ENCODE measurements around the gene AMPD3.

Gene AMPD3

DNA sequence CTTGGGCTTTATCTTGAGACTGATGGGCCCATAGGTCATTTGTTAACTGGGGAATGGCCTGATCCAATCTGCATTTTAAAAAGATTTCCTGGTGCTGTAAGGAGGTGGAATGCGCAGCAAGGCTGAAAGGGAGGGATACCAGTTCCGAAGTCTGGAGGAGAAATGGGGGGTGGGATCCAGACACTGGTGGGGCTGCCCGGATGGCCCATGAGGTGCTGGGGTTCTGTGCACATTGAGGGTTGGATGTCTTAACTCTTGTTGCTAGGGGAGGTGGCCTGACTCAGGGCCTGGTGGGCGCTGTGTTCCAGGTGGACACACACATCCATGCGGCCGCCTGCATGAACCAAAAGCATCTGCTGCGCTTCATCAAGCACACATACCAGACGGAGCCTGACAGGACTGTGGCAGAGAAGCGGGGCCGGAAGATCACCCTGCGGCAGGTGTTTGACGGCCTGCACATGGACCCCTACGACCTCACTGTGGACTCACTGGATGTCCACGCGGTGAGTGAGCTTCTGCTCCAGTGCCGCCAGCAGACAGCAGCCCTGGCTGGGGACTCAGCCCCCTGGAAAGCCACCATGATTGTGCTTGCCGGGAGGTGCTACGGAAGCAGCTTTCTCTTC is 38.1 kb downstream of the AMPD3 start:
- H3K27me3 Mint-ChIP-seq (ENCODE audit: low read depth), result no peaks in the 10 kb centered on the region
- H3K27ac Mint-ChIP-seq, result no peak overlapping the region
- peaks cover 39% of the 10 kb centered on the region for H3K36me3 Mint-ChIP-seq (ENCODE audit: low read depth)
- H3K4me1 Mint-ChIP-seq (ENCODE audit: low read depth), result peaks cover 6% of the 10 kb centered on the region
- DNase-seq (ENCODE audit: low spot score), result no peak
- H3K4me3 Mint-ChIP-seq, result no peak overlapping the region
- H3K9me3 Mint-ChIP-seq, result no peaks in the 10 kb centered on the region

GRCh38 chr11:10494636-10495463 is 39.8 kb downstream of the AMPD3 start:
- Mint-ChIP-seq H3K27me3 (ENCODE audit: low read depth) (no peaks in the 10 kb centered on the region), H3K9me3 (no peaks in the 10 kb centered on the region)

DNA sequence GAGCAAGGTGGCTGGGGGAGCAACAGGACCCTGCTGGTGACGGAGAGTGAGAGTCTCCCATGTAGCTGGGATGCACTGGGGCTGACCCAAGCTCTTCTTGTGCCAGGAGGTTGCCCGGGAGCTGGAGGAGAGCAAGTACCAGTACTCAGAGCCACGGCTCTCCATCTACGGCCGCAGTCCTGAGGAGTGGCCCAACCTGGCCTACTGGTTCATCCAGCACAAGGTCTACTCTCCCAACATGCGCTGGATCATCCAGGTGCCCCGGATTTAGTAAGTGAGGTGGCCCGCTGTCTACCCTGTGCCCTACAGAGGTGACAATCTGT is 40.4 kb downstream of the AMPD3 start:
- H3K4me1 Mint-ChIP-seq (ENCODE audit: low read depth), result no peaks in the 10 kb centered on the region
- no peaks in the 10 kb centered on the region for H3K9me3 Mint-ChIP-seq
- no peaks in the 10 kb centered on the region for H3K27me3 Mint-ChIP-seq (ENCODE audit: low read depth)
- no peak overlapping the region for H3K27ac Mint-ChIP-seq
- no peak for DNase-seq (ENCODE audit: low spot score)
- H3K4me3 Mint-ChIP-seq, result no peak overlapping the region
- peaks cover 44% of the 10 kb centered on the region for H3K36me3 Mint-ChIP-seq (ENCODE audit: low read depth)

More at GRCh38 chr11:10494636-10495463, 39.8 kb downstream of the AMPD3 start:
- H3K27ac Mint-ChIP-seq, result no peak overlapping the region
- DNase-seq (ENCODE audit: low spot score), result no peak
- no peaks in the 10 kb centered on the region for H3K4me1 Mint-ChIP-seq (ENCODE audit: low read depth)
- H3K36me3 Mint-ChIP-seq (ENCODE audit: low read depth), result peaks cover 38% of the 10 kb centered on the region
- H3K4me3 Mint-ChIP-seq, result no peak overlapping the region

DNA sequence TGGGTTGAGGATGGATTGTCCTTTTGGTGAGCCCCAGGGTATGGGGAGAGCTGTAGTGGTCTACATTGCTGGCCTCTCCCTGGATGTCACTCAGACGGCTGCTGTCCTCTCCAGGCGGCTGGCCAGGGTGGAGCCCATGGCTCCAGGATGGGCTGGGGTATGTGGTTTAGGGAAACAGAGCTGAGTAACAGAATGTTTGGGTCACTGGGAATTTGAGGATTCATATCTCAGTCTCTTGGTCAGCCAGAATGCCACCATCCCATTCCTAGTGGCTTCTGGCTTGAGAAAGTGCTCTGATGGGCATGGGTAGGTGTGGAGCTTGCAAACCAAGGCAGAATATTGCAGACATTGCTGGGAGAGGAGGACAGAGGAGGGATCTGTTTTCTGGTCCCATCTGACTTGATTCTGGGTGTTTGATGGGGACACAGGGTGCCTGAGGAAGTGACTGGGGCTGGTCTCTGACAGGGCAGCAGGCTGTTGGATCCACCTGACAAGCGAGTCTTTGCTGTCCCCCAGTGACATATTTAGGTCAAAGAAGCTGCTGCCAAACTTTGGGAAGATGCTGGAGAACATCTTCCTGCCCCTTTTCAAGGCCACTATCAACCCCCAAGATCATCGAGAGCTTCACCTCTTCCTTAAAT is 41.4 kb downstream of the AMPD3 start:
- Mint-ChIP-seq H3K27ac (no peak overlapping the region), H3K36me3 (ENCODE audit: low read depth) (peaks cover 45% of the 10 kb centered on the region), H3K27me3 (ENCODE audit: low read depth) (no peaks in the 10 kb centered on the region), H3K4me3 (no peak overlapping the region), H3K4me1 (ENCODE audit: low read depth) (no peaks in the 10 kb centered on the region), H3K9me3 (no peaks in the 10 kb centered on the region)
- no peak for DNase-seq (ENCODE audit: low spot score)

DNA sequence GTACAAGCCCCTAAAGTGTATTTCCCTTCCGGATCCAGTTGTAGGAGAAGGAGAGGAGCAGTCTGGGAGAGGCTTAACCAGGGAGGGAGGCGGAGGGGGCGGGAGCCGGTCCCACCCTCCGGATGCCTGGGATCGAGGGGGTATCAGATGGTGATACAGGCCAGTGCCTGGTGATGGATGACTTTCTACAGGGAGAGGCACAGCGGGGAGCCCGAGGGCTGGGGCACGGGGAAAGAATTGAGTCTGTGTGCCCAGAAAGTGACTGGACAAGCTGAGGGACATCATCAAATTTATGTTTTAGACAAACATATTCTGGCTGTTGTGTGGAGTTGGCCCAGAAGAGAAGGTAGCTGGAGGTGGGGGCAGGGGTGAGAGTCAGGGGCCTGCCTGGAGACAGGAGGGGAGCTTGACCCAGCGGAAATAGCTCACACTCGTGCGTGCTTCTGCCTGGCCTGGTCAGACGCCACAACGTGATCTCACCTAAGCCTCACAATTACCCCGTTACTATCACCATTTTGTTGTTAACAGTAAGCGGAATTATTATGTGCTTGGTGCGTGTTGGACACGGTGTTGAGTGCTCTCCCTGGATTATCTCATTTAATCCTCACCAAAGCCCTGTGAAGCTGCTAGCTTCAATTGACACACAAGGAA is 42.4 kb downstream of the AMPD3 start:
- Mint-ChIP-seq H3K9me3 (no peaks in the 10 kb centered on the region), H3K27ac (no peak overlapping the region), H3K4me3 (no peak overlapping the region), H3K4me1 (ENCODE audit: low read depth) (no peaks in the 10 kb centered on the region), H3K27me3 (ENCODE audit: low read depth) (no peaks in the 10 kb centered on the region), H3K36me3 (ENCODE audit: low read depth) (peaks cover 41% of the 10 kb centered on the region)
- no peak for DNase-seq (ENCODE audit: low spot score)

- Mint-ChIP-seq H3K27ac (no peak overlapping the region), H3K9me3 (no peaks in the 10 kb centered on the region), H3K36me3 (ENCODE audit: low read depth) (peaks cover 40% of the 10 kb centered on the region), H3K4me3 (no peak overlapping the region), H3K4me1 (ENCODE audit: low read depth) (no peaks in the 10 kb centered on the region), H3K27me3 (ENCODE audit: low read depth) (no peaks in the 10 kb centered on the region)
- no peak for DNase-seq (ENCODE audit: low spot score)
Observed at GRCh38 chr11:10498022-10498400, 42.9 kb downstream of the AMPD3 start.

- no peak for DNase-seq (ENCODE audit: low spot score)
- Mint-ChIP-seq H3K4me3 (no peak overlapping the region), H3K27ac (no peak overlapping the region), H3K9me3 (no peaks in the 10 kb centered on the region), H3K27me3 (ENCODE audit: low read depth) (no peaks in the 10 kb centered on the region), H3K36me3 (ENCODE audit: low read depth) (peaks cover 41% of the 10 kb centered on the region), H3K4me1 (ENCODE audit: low read depth) (no peaks in the 10 kb centered on the region)
Observed at GRCh38 chr11:10498426-10499250, 43.6 kb downstream of the AMPD3 start.

DNA sequence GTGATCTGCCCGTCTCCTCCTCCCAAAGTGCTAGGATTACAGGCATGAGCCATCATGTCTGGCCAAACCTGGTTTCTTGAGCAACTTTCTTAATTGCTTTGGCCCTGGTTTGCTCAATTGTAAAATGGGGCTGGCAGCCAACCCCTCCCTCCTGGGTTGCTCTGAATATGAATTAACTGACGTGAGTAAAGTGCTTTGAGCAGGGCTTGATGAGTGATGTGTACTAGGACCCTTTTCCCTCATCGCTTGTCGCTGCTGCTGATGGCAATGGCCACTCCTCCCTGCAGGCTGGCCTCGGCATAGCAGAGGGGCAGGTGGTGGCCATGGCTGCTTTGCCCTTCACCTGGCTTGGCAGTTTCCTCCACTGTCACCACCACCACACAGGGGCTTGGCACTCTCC is 44.4 kb downstream of the AMPD3 start:
- Mint-ChIP-seq H3K36me3 (ENCODE audit: low read depth) (peaks cover 45% of the 10 kb centered on the region), H3K9me3 (no peaks in the 10 kb centered on the region), H3K4me1 (ENCODE audit: low read depth) (no peaks in the 10 kb centered on the region), H3K27me3 (ENCODE audit: low read depth) (no peaks in the 10 kb centered on the region), H3K4me3 (no peak overlapping the region), H3K27ac (no peak overlapping the region)
- DNase-seq (ENCODE audit: low spot score), result no peak

DNA sequence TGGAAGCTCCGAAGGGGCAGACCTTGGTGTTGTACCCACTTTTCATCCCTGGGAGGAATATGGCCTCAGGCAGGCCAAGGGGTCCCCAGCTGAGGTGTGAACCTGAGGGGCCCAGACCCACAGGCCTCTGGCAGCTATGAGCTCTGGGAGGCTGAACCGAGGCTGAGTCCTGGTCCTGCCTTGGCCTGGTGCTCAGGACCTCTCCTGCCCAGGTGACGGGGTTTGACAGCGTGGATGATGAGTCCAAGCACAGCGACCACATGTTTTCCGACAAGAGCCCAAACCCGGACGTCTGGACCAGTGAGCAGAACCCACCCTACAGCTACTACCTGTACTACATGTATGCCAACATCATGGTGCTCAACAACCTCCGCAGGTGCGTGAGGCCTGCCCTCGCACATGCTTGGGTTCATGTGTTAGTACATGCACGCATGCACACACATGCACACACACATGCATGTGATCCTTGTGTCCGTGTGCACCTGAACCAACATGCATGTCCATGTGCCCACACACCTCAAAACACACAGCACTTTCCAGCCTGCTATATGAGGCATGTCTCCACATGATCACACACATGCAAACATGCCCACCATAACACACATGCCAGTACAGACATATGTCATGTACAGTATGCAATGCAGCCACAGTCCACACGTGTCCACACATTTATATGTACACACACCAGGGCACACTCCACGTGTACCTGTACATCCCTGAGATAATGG is 45.0 kb downstream of the AMPD3 start:
- no peak for DNase-seq (ENCODE audit: low spot score)
- peaks cover 46% of the 10 kb centered on the region for H3K36me3 Mint-ChIP-seq (ENCODE audit: low read depth)
- H3K27ac Mint-ChIP-seq, result no peak overlapping the region
- no peaks in the 10 kb centered on the region for H3K4me1 Mint-ChIP-seq (ENCODE audit: low read depth)
- no peak overlapping the region for H3K4me3 Mint-ChIP-seq
- H3K27me3 Mint-ChIP-seq (ENCODE audit: low read depth), result no peaks in the 10 kb centered on the region
- H3K9me3 Mint-ChIP-seq, result no peaks in the 10 kb centered on the region

DNA sequence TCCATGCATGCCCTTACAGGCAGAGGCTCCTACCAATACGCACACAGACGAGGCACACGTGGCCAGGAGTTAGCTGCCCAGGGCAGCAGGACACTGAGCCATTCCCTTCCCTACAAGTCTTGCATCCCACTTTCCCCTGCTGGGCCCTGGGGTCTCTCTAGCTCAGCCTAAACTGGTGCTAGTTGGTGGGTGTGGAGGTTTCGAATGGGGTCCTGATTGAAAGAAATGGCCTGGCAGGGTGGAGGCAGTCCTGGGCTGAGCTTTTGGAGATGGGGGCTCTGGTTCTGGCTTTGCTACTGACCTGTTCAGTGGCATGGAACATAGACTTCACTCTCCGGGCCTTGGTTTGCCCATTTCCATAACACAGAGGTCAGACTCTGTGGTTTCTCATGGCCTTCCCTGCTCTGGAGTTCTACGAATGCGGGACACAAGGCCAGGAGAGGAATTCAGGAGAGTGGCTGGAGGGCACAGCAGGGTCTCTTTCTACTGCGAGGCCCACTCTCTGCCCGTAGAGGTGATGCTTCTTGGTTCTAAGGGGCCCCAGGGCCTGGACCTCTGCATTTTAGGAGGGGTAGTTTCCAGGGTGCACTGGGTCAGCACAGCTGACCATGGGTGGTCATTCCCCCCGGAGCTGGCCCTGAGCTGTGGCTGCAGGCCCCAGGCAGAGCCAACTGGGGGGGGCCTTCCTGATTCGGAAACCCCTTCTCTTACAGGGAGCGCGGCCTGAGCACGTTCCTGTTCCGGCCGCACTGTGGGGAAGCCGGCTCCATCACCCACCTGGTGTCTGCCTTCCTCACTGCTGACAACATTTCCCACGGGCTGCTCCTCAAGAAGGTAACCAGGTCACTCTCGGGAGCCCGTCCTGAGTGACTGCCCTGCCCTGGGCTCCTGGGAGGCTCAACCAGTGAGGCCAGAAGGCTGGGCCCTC is 46.0 kb downstream of the AMPD3 start:
- Mint-ChIP-seq H3K4me3 (no peak overlapping the region), H3K27ac (no peak overlapping the region), H3K27me3 (ENCODE audit: low read depth) (no peaks in the 10 kb centered on the region), H3K9me3 (no peaks in the 10 kb centered on the region), H3K36me3 (ENCODE audit: low read depth) (peaks cover 51% of the 10 kb centered on the region), H3K4me1 (ENCODE audit: low read depth) (no peaks in the 10 kb centered on the region)
- no peak for DNase-seq (ENCODE audit: low spot score)

DNA sequence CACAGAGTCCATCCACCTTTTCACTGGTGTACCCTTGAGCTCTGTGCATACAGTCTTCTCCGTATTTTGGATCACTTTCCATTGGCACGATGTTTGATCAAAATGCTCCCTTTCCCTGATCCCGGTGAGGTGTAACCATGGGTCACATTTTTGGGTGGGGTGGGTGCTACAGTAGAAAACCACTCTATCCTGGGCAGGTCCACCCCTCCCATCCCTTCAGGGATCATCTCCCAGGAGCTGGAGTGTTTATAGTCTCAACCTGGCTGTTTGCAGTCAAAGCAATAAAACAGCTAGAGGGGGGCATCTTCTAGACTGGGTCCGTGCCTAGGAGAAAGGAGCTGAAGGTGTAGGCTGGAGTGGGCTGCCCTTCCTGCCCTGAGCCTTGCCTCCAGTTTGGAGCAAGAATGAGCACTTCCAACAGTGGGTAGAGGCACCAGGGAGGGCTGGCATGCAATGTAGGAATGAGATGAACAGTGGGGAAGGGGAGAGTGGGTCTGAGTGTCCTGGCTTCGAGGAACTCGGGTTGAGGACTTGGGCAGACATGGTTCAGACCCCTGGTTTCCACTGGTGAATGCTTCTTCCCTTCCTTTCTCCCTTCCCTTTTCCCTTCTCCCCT is 47.1 kb downstream of the AMPD3 start:
- Mint-ChIP-seq H3K4me3 (no peak overlapping the region), H3K27me3 (ENCODE audit: low read depth) (no peaks in the 10 kb centered on the region), H3K9me3 (no peaks in the 10 kb centered on the region), H3K4me1 (ENCODE audit: low read depth) (no peaks in the 10 kb centered on the region), H3K36me3 (ENCODE audit: low read depth) (peaks cover 53% of the 10 kb centered on the region), H3K27ac (no peak overlapping the region)
- DNase-seq (ENCODE audit: low spot score), result no peak

DNA sequence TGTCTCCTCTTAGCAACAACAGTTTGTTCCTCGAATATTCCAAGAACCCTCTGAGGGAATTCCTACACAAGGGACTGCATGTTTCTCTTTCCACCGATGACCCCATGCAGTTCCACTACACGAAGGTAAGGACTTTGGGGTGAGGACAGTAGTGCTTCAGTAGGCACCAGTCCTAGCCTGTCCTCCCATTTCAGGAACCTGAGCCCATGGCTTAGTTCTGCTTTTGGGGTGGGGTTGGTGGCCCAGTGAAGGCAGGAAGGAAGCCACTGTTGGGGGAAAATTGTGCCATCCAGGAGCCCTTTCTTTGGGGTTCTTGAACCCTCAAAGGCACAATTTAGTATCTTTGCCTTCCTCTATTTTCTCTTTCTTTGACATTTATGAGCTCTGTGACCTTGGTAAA is 47.7 kb downstream of the AMPD3 start:
- H3K27me3 Mint-ChIP-seq (ENCODE audit: low read depth), result no peaks in the 10 kb centered on the region
- peaks cover 48% of the 10 kb centered on the region for H3K36me3 Mint-ChIP-seq (ENCODE audit: low read depth)
- no peak for DNase-seq (ENCODE audit: low spot score)
- H3K4me3 Mint-ChIP-seq, result no peak overlapping the region
- H3K9me3 Mint-ChIP-seq, result no peaks in the 10 kb centered on the region
- H3K27ac Mint-ChIP-seq, result no peak overlapping the region
- no peaks in the 10 kb centered on the region for H3K4me1 Mint-ChIP-seq (ENCODE audit: low read depth)
